Adrenal gland (tissue), 12 donors: ENCODE measurements around the gene DPP6. TPM values are rescaled to one million over a fixed set of nuclear protein-coding genes. Genes with fewer than 3 reads are reported as not detected.

Experiments
- DNase-seq, 7 donors: peaks; one replicate each; pipeline ENCODE4 v3.0.0-alpha.2; 2019 to 2020
- H3K27ac ChIP-seq, 5 donors: fragments of 200-600 bp; sonication (generic) in 4 of 5; 1 replicate in 3 of 5; 2 replicates in 2 of 5; pipeline versions ENCODE4 v1.5.1 to v1.8.0; 2016 to 2020; ENCODE audit warnings: mild to moderate bottlenecking in 1 of 5
- H3K27me3 ChIP-seq: fragments of 200-600 bp; 2 replicates; pipeline ENCODE4 v1.8.0; 2021
- H3K36me3 ChIP-seq, 2 donors: fragments of 200-600 bp; replicated peaks in 1 of 2; 1 replicate in 1 of 2; 2 replicates in 1 of 2; pipeline versions ENCODE4 v1.5.1 to v1.8.0; 2018 to 2022
- H3K4me1 ChIP-seq, 2 donors: fragments of 200-600 bp; replicated peaks in 1 of 2; 1 replicate in 1 of 2; 2 replicates in 1 of 2; pipeline versions ENCODE4 v1.5.1 to v1.8.0; 2018 to 2021
- H3K4me3 ChIP-seq, 4 donors: fragments of 200-600 bp; sonication (generic) in 3 of 4; one replicate each; pipeline ENCODE4 v1.5.1; 2016 to 2018
- H3K9me3 ChIP-seq, 3 donors: fragments of 200-600 bp; sonication (generic) in 1 of 3; replicated peaks in 1 of 3; 1 replicate in 2 of 3; 2 replicates in 1 of 3; pipeline versions ENCODE4 v1.5.1 to v1.8.0; 2016 to 2021
- CTCF ChIP-seq, 6 experiments: fragments of 450-650 bp in 4 of 6; fragments of 200-600 bp in 2 of 6; sonication (generic) in 1 of 6; IDR thresholded peaks; 1 replicate in 5 of 6; 2 replicates in 1 of 6; pipeline versions ENCODE4 v1.5.1 to v1.8.0; 2016 to 2021; ENCODE audit warnings: antibody characterized with exemption in 6 of 6, mild to moderate bottlenecking in 2 of 6, moderate library complexity in 1 of 6
- POLR2A ChIP-seq, 2 donors: fragments of 450-650 bp; IDR thresholded peaks; one replicate each; pipeline ENCODE4 v1.6.1; 2017; ENCODE audit warnings: antibody characterized with exemption in 2 of 2, mild to moderate bottlenecking in 2 of 2, moderate library complexity in 1 of 2
- WGBS, 4 donors: extraction: QIAGEN DNeasy Blood & Tissue Kit in 2 of 4; methylation state at CpG; one replicate each; pipeline versions ENCODE4 v1.1.5 to v1.1.7; 2013 to 2017; 5-methylcytosine and 5-hydroxymethylcytosine counted together
- intact Hi-C, 2 donors: fragments of 100-400 bp; cut with DNase I; formaldehyde crosslinking; loops; one replicate each; pipeline versions ENCODE4 v1.14.1 to v1.15.0; 2022 to 2023
- polyA plus RNA-seq, 3 donors: library from polyadenylated mRNA; stranded (reverse); fragments of 200-250 nt in 2 of 3; fragments of 350-450 nt in 1 of 3; fragmentation: Illumina TruSeq in 1 of 3; extraction: RNeasy Lipid Tissue Mini Kit (QIAGEN cat#74804) in 1 of 3; gene quantifications; one replicate each; pipeline ENCODE4 v1.2.3, GENCODE V29; 2013 to 2014
- total RNA-seq, 9 donors: library from RNA; depleted of rRNA in 4 of 9; stranded (reverse); fragments of >200 nt in 4 of 9; fragments of 120-200 nt in 1 of 9; fragmentation: NEBNext Ultra II Directional in 1 of 9; extraction: Animal tissue kit (Norgen Biotek cat#: 25700) in 1 of 9; gene quantifications; one replicate each; pipeline versions ENCODE4 v1.1.0 to v1.2.4, GENCODE V29; 2013 to 2023
- donor health status: healthy with polysubstance abuse.
- donor health status: Bipolar disorder and iron deficiency.
- donor health status: DM: yes; HTN: yes; CAD: no.
- donor health status: DM: no; HTN: no; CAD: no.
- donor health status: DM: no; HTN: no; CAD: no.
- donor health status: DM: yes; HTN: yes; CAD: no.

DPP6 gene
- total and polyA plus RNA-seq, 12 donors, result 0.39 to 13.1 (median 5.1) TPM

GRCh38 chr7:154872811-154873499 is 820.8 kb downstream of the DPP6 start:
- H3K27me3 ChIP-seq, result no peaks in the 10 kb centered on the region
- H3K9me3 ChIP-seq, result no peaks in the 10 kb centered on the region
- WGBS, 4 donors, result 84 to 94% (median 88%) methylated on average over 18 of the region's 18 CpGs
- intact Hi-C loops, result no loop called here
- H3K36me3 ChIP-seq, result no peaks in the 10 kb centered on the region
- H3K4me1 ChIP-seq, result peaks cover 4 to 8% of the 10 kb centered on the region in 2 donors
- DNase-seq, result no peak
- TF ChIP-seq POLR2A (IDR thresholded peaks at IDR 0.05), result no peak
- TF ChIP-seq CTCF (IDR thresholded peaks at IDR 0.05), result no peak
- no peak overlapping the region for H3K27ac ChIP-seq
- no peak overlapping the region for H3K4me3 ChIP-seq

DNA sequence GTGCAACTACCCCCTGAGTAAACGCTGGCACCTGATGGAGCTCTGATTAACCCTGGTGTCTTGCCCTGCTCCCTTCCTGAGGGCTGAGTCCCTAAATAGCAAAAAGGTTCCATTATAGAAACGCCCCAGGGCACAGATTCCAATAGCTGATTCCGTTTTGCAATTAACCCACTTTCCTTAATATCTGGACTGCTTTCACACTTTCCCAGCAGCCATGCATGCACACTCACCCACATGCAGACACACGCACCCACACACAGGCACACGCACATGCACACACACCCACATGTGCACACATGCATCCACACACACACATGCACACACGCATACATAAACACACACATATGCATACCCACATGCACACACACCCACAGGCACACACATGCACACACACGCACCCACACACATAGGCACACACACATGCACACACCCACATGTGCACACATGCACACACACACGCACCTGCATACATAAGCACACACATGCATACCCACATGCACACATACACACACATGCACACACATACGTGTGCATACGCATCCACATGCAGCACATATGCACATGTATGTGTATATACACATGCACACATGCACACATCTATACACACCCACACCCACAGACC is 821.4 kb downstream of the DPP6 start:
- DNase-seq, result no peak
- H3K9me3 ChIP-seq, result no peaks in the 10 kb centered on the region
- H3K4me3 ChIP-seq, result no peak overlapping the region
- H3K4me1 ChIP-seq, result peaks cover 4 to 8% of the 10 kb centered on the region in 2 donors
- H3K27me3 ChIP-seq, result no peaks in the 10 kb centered on the region
- intact Hi-C loops, result no loop called here
- WGBS, 4 donors, result 83 to 90% (median 87%) methylated on average over 10 of the region's 10 CpGs
- no peak overlapping the region for H3K27ac ChIP-seq
- no peaks in the 10 kb centered on the region for H3K36me3 ChIP-seq
- TF ChIP-seq POLR2A (IDR thresholded peaks at IDR 0.05), result no peak
- TF ChIP-seq CTCF (IDR thresholded peaks at IDR 0.05), result no peak

- no peaks in the 10 kb centered on the region for H3K9me3 ChIP-seq
- TF ChIP-seq CTCF (IDR thresholded peaks at IDR 0.05) (no peak), POLR2A (IDR thresholded peaks at IDR 0.05) (no peak)
- peaks cover 4 to 8% of the 10 kb centered on the region in 2 donors for H3K4me1 ChIP-seq
- no peaks in the 10 kb centered on the region for H3K36me3 ChIP-seq
- H3K4me3 ChIP-seq, result no peak overlapping the region
- WGBS, 4 donors, result 33 to 47% (median 37%) methylated on average over 9 to 10 of the region's 10 CpGs
- H3K27ac ChIP-seq, result no peak overlapping the region
- DNase-seq, result peak in 3 of 7 donors; percentile 9 to 29 (median 22)
- H3K27me3 ChIP-seq, result no peaks in the 10 kb centered on the region
- intact Hi-C loops, result no loop called here
Measured at GRCh38 chr7:154874409-154875113, 822.4 kb downstream of the DPP6 start.

DNA sequence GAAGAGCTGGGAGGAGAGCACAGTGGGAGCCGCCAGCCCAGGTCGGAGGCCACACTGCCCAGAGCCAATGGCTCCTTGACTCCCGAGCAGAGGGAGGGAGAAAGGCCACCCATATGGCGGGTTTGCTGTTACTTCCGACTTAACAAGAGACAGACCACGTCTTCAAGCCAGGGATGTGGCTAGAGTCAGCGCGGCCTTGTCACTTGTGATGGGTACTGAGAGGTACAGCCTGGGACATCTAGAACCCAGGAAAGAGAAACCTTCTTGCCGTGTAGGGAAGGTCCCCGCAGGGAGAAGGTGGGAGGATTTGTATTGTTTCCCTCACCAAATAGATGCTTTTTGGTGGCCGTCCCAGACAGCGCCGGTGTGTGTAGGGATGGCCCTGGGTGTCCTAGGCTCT is 823.1 kb downstream of the DPP6 start:
- H3K27me3 ChIP-seq, result no peaks in the 10 kb centered on the region
- TF ChIP-seq POLR2A (IDR thresholded peaks at IDR 0.05) (no peak), CTCF (IDR thresholded peaks at IDR 0.05) (no peak)

More for the DNA sequence above, 823.1 kb downstream of the DPP6 start:
- H3K36me3 ChIP-seq, result no peaks in the 10 kb centered on the region
- intact Hi-C loops, result no loop called here
- no peaks in the 10 kb centered on the region for H3K9me3 ChIP-seq
- no peak overlapping the region for H3K27ac ChIP-seq
- WGBS, 4 donors, result 76 to 89% (median 84%) methylated on average over 8 to 13 of the region's 13 CpGs
- DNase-seq, result no peak
- H3K4me1 ChIP-seq, result peaks cover 4 to 8% of the 10 kb centered on the region in 2 donors
- no peak overlapping the region for H3K4me3 ChIP-seq
